GM20431 (cell line): ENCODE measurements around the gene GCA.

Experiments used
- in situ Hi-C: fragments of 300-500 bp; cut with MseI, MboI; formaldehyde crosslinking; loops from one replicate; pipeline ENCODE4 v1.15.0; 2020; ENCODE audit warnings: low sequenced_read_pairs; ENCODE audit not compliant: unreplicated experiment

GCA gene

GRCh38 chr2:162327134-162327769, 16.7 kb upstream of the GCA start:
- in situ Hi-C loops, result no loop called here

- in situ Hi-C loops, result no loop called here
Observed at GRCh38 chr2:162327806-162328205, 16.1 kb upstream of the GCA start.

DNA sequence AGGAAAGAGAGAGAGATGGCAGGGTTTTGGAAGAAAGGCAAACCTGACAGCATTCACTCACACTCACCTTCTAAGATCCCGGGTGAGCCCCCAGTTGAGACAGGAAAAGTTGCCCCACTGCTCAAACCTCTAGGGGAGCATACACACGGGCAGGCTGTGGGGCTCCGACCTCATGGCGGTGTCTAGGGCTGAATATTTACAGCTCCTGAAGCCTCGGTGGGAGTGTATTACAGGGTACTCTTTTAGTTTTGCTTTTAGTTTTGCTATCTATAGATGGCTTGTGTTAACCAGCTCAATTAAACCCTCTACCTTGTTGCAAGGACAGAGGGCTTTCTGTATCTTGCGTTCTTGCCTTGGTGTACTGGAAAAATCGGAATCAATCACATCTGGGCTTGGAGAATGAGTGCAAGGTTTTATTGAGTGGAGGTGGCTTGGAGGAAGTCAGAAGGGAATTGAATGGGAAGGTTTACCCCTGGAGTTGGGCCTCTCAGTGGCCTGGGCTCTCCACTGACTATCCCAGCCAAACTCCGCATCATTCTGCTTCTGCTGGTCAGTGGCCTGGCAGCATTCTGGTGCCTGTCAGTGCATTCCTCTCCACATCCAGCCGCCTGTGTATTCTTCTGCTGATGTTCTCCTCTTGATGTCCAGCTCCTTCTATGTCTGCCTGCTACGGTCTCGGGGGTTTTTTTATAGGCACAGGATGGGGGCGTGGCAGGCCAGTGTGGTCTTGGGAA, 15.3 kb upstream of the GCA start:
- in situ Hi-C loops, result no loop called here

- in situ Hi-C loops, result no loop called here
Observed at GRCh38 chr2:162330881-162331280, 13.1 kb upstream of the GCA start.

DNA sequence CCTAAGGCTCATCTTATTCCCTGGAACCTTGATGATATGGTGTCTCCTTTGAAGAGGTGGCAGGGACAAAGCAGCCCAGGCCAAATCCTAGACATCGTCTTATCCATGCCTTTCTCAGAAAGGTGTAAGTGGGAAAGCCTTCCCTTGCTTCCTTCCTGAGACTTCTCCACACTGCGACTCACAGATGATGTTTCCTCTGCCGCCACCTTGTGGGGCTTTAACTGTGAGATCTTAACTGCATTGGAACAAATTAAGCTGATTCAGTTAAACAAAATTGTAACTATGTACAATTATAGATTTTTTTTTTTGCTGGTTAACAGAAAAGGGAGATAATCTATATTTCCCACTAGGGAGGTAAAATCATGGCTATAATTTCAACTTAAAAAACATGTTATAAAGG, 10.0 kb upstream of the GCA start:
- in situ Hi-C loops, result no loop called here

DNA sequence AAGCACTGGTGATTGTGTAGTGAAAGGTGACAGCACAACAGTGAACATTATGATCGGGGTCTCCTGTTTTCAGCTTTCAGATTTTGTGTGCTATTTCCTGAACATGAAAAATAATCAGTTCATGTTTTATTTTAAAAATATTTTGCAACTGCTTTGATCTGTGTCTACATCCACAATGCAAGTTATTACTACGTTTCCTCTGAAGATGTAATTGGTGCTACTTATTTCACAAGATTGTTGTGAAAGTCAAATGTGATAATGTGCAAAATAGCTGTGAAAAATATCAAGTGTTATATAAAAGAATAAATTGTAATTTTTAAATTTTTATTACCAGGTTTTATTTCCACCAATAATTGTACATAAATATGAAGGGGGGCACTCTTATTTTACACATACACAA, 6.1 kb upstream of the GCA start:
- in situ Hi-C loops, result no loop called here

GRCh38 chr2:162340822-162341221, 3.1 kb upstream of the GCA start:
- in situ Hi-C loops, result no loop called here

DNA sequence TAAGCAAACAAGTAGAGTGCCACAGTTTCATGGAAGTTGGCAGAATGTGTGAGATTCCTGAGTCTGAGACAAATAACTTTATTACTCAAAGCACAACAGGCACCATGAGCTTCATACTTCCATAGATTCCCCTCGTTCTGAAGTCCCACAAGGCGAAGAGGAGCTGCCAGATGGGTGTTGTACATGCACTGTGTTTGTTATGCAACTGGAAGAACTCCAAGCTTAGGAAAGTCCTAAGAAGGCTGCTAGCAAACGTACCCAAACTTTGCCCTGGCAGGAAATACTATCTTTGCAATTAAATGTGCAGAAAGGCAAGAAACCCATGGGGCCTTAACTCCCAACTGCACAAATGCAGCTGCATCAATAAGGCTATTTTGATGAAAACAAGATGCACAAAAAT, 1.6 kb upstream of the GCA start:
- in situ Hi-C loops, result no loop called here

- in situ Hi-C loops, result no loop called here
Observed at GRCh38 chr2:162342841-162343240, 1.1 kb upstream of the GCA start.

DNA sequence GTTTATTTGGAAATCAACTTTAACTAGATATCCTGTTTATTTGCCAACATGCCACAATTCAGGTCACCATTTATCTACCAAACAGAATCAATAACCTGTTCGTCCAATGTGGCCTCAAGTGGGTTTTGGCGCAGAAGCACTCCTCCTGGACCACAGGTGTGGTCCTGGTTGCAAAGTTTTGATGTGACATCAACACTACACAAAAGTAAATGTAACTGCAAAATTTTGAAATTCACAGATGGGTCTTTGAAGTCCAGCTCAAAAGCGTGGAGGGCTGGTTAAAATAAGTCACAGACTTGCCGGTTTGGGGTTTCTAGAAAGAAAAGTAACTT, 474 bp upstream of the GCA start:
- in situ Hi-C loops, result no loop called here

GRCh38 chr2:162344617-162344950, 652 bp downstream of the GCA start:
- in situ Hi-C loops, result no loop called here

GRCh38 chr2:162365392-162365791, 21.5 kb downstream of the GCA start:
- in situ Hi-C loops, result no loop called here

DNA sequence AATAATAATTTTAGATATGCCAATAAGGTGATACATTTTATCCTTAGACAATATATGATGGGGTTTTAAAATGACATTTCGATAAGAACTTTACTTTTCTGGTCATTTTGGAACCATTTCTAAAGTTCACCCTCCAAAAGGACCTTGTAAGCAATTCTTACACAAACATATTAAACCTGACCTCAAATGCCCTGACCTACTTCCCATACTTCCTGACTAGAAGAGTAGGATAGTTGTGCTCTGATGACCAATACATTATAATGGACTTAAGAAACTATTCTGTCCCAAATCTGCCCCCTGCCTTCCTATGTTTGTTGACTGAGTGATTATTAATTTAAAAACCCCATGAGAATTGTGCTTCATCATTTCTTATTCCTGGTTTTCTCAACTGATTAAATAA, 24.6 kb downstream of the GCA start:
- in situ Hi-C loops, result no loop called here

DNA sequence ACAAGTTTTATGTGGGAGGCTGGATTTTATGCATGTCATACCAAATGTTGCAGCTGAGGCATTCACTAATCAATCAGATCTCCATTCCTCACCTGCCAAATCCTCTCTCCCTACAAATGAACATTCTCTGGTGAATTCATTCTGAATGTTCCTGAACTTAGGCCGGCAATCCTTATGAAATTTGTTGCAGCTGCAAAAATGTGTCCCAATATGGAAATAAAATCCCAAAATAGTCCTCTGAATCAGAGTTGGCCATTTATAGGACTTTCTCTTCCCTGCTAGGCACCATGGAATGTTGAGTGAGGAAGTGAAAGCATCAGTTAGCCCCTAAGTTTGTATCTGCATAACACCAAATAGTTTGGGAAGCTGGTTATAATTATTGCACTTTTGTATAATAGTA, 25.6 kb downstream of the GCA start:
- in situ Hi-C loops, result no loop called here

- in situ Hi-C loops, result no loop called here
Observed at GRCh38 chr2:162370931-162371330, 27.0 kb downstream of the GCA start.

DNA sequence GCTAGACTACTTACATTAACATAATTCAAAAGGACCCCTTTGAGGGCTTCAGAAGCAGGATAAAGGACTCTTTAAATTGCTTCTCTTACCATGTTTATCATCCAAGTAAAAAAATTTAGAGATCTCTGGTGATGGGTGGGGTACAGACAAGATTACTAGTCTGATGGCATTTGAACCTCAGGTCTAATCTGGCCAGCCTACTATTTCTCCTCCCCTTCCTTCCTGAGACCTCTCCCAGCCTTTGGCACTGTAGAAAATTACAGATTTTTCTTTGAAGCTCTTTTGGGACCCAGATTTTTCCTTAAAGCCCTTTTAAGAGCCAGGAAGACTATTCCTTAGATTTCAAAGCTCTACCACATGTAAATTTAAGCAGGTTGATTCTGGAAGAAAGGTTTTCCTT, 28.9 kb downstream of the GCA start:
- in situ Hi-C loops, result no loop called here

GRCh38 chr2:162379719-162380580, 36.0 kb downstream of the GCA start:
- in situ Hi-C loops, result no loop called here

- in situ Hi-C loops, result no loop called here
Observed at GRCh38 chr2:162381851-162382250, 37.9 kb downstream of the GCA start.

DNA sequence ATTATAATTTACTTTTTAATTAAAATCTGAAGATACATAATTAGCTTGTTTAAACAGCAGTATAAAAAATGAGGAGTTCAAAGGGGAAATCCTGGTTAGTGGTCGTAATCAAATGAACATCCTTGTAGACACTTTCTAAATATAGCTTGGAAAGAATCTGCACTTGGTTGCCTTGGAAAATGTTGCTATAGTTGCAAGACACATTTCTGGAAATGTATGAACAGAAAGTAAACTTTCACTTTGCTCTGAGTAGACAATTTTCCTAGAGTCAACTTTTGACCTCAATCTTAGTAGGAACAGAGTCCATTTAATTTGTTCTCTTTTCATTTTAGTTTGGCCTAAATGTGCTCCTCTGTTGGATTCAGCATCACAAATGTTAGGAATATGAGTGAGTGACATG, 38.3 kb downstream of the GCA start:
- in situ Hi-C loops, result no loop called here

GRCh38 chr2:162385536-162385935, 41.6 kb downstream of the GCA start:
- in situ Hi-C loops, result no loop called here

GRCh38 chr2:162390801-162391200, 46.9 kb downstream of the GCA start:
- in situ Hi-C loops, result no loop called here
